Stimulated activated naive CD8-positive, alpha-beta T cell treated with anti-CD3 and anti-CD28 coated beads, Interleukin-15, amount 100 ng/mL, for 72 hours (primary cell): ENCODE measurements around the gene ELF2.
"Not testable (repeated sequence)": the region's sequence is repeated elsewhere in the genome, so short reads cannot be mapped to it uniquely, and the experiment has no call there.

Experiments used
- ATAC-seq: fragments of 150-1000 bp; cut with Tn5 transposase; 2 replicates; pipeline ENCODE4 v1.10.0; 2021; ENCODE audit warnings: mild to moderate bottlenecking, moderate library complexity
- DNase-seq, 2 donors: peaks; one replicate each; pipeline ENCODE4 v3.0.0; 2021 to 2022
- H3K27ac Mint-ChIP-seq, 2 donors: one replicate each; pipeline ENCODE4 v1.8.0; 2022; ENCODE audit warnings: mild to moderate bottlenecking in 2 of 2, mixed read lengths in 2 of 2, moderate library complexity in 2 of 2
- H3K27me3 Mint-ChIP-seq: one replicate; pipeline ENCODE4 v1.8.0; 2022; ENCODE audit warnings: mixed read lengths
- H3K4me1 Mint-ChIP-seq: one replicate; pipeline ENCODE4 v1.8.0; 2022; ENCODE audit warnings: mild to moderate bottlenecking, mixed read lengths
- H3K4me3 Mint-ChIP-seq, 2 donors: one replicate each; pipeline ENCODE4 v1.8.0; 2022; ENCODE audit warnings: mild to moderate bottlenecking in 2 of 2, mixed read lengths in 2 of 2, moderate library complexity in 1 of 2
- H3K9me3 Mint-ChIP-seq, 2 donors: one replicate each; pipeline ENCODE4 v1.8.0; 2022; ENCODE audit warnings: mixed read lengths in 2 of 2

Gene ELF2

DNA sequence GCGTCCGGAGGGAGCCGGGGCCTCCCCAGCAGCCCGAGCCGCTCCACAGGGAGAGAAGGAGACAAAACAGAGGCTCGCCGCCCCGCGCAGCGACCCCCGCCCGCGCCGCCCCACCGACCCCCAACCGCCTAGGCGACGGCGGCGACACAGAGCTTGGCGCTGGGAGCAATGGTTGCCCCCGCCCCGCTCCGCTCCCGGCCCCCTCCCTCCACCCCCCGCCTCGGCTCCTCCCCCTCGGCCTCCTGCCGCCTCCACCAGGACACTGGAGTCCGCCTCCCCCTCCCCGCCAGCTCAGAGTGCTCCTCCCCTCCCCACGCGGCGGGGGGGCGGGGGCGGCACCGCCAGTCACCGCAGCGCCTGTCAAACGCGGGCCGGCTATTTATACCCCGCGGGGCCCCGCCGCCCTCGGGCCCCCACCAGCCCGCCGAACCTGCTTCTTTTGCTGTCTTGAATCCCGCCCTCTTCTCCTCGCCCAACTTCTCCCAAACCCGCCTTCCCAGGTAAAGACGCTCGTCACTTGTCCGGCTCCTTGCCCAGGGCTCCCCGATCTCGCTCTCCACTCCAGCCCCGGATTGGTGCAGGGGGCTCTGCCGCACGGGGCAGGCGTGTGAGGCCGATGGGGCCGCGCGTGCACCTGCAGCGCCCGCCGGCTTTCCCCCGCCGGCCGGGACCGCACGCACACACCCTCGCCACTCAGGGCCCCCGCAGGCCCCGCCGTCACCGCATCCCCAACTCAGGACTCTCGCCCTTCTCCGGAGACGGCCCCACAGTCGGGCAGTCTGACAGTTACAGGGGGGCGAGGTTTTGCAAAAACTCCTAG lies at the start of gene ELF2:
Gene ELF2, minus strand, starts transcription at position 170 of the 820 bp plus-strand sequence. CDS start 39,517 bp downstream, outside the sequence.
- DNase-seq (peak; percentile 74 to 77), ATAC-seq (peak; percentile 72)
- H3K27me3 Mint-ChIP-seq = peaks cover 20% of the 10 kb centered on the region
- peak within 1 kb of the TSS; percentile 74 to 99 for H3K27ac Mint-ChIP-seq
- H3K4me1 Mint-ChIP-seq = peaks cover 20% of the 10 kb centered on the region
- peak within 1 kb of the TSS; percentile 94 for H3K4me3 Mint-ChIP-seq
- H3K9me3 Mint-ChIP-seq = no peaks in the 10 kb centered on the region

DNA sequence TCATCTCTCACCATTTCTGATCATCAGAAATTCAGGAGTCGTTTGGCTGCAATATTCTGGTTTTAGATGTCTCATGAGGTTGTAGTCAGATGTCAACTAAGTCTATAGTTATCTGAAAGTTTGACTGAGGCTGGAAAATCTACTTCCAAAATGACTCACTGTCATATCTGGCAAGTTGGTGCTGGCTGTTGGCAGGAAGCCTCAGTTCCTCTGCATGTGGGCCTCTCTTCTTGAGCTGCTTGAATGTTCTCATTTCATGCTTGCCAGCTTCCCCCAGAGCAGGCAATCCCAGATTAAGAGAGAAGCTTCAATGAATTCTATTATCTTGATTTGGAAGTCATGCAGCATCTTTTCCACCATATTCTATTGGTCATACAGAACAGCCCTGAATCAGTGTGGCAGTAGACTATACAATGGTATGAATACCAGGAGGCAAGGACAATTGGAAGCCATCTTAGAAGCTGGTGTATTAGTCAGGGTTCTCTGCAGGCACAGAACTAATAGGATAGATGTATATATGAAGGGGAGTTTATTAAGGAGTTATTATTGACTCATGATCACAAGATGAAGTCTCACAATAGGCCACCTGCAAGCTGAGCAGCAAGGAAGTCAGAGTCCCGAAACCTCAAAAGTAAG lies 46.8 kb upstream of the ELF2 start:
- Mint-ChIP-seq H3K9me3 (no peaks in the 10 kb centered on the region), H3K4me3 (no peak overlapping the region), H3K4me1 (peaks cover 27% of the 10 kb centered on the region), H3K27me3 (no peaks in the 10 kb centered on the region), H3K27ac (no peak overlapping the region)
- DNase-seq = peak in 1 of 2 donors; percentile 22
- ATAC-seq = peak; percentile 85

DNA sequence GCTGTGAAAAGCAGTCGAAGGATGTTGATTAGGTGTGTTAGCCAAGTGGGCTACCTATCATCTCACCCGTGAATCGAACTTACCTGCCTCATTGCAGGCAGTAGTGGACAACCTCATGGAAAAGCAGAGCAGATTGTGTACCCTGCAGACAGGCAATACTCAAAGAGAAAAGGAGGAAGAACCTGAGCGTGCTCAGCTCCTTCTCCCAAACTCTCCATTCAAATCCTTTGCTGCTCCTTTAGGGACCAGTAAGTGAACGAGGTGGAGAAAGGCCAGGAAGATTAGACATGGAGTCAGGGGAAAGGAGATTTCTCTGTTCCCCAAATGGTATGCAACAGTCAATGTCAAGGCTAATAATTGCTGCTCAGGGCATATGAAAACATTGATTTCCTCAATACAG lies 45.2 kb upstream of the ELF2 start:
- Mint-ChIP-seq H3K27me3 (no peaks in the 10 kb centered on the region), H3K4me1 (peaks cover 27% of the 10 kb centered on the region), H3K9me3 (no peaks in the 10 kb centered on the region), H3K4me3 (no peak overlapping the region), H3K27ac (no peak overlapping the region)
- no peak for DNase-seq
- ATAC-seq = no peak

DNA sequence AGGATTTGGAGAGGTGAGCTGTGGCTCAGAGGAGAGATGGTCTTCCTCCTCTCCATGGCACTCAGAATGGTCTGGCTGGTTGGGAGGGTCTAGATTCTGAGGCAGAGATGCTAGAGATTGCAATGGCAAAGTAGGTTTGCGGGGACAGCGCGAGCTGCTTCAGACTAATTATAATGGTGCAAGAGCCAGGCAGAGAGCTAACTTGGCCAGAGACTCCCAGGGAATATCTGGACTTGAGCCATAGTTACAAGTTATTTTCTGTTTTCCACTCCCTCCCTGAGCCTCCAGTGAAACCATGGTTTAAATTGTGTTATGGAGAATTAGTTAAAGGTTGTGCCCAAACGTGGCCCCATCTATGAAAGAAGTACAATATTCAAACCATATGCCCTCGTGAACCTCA lies 44.7 kb upstream of the ELF2 start:
- no peak overlapping the region for H3K27ac Mint-ChIP-seq
- DNase-seq (no peak), ATAC-seq (no peak)
- no peak overlapping the region for H3K4me3 Mint-ChIP-seq
- H3K27me3 Mint-ChIP-seq = no peaks in the 10 kb centered on the region
- H3K9me3 Mint-ChIP-seq = no peaks in the 10 kb centered on the region
- peaks cover 27% of the 10 kb centered on the region for H3K4me1 Mint-ChIP-seq

DNA sequence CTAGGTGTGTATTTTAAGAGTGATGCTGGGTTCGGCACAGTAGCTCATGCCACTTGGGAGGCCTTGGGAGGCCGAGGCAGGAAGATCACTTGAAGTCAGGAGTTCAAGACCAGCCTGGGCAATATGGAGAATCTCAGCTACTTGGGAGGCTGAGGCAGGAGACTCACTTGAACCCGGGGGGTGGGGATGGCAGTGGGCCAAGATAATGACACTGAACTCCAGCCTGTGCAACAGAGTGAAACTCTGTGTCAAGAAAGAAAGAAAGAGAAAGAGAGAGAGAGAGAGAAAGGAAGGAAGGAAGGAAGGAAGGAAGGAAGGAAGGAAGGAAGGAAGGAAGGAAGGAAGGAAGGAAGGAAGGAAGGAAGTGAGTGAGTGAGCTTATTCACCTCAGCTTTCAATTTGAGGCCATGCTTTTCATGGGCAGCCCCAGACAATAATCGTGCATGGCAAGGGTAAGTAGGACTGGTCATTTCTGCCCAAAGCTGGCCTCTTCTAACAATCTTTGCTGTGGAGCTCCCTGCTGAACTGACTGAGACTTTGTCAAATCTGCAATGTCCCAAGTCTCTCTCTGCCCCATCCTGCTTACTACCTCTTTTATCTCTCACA lies 42.5 kb upstream of the ELF2 start:
- ATAC-seq = no peak
- no peaks in the 10 kb centered on the region for H3K9me3 Mint-ChIP-seq
- no peak overlapping the region for H3K4me3 Mint-ChIP-seq

DNA sequence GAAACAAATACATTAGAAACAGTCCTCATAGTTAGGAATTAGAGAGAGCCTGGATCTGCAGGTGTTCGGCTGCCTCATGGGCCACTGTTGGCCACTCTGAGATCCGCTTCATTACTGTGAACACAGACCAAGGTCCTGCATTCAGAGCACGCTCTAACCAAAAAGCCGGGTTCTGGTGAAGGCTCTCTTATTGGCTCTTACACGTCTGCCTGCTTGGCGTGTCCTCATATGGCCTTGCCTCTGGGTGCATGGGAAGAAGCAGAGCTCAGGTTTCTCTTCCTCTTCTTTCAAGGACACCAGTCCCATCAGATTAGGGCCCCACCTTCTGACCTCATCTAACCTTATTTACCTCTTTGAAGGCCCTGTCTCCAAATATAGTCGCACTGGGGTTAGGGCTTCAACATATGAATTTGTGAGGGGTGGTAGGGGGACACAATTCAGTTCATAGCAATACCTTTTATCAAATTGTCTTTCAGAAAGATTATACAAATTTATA lies 37.1 kb upstream of the ELF2 start:
- Mint-ChIP-seq H3K27ac (no peak overlapping the region), H3K4me1 (no peaks in the 10 kb centered on the region), H3K9me3 (no peaks in the 10 kb centered on the region), H3K27me3 (no peaks in the 10 kb centered on the region), H3K4me3 (no peak overlapping the region)
- ATAC-seq = no peak
- no peak for DNase-seq

More for the DNA sequence above, 42.5 kb upstream of the ELF2 start:
- H3K27me3 Mint-ChIP-seq = no peaks in the 10 kb centered on the region
- H3K27ac Mint-ChIP-seq = no peak overlapping the region
- H3K4me1 Mint-ChIP-seq = peaks cover 27% of the 10 kb centered on the region
- no peak for DNase-seq

DNA sequence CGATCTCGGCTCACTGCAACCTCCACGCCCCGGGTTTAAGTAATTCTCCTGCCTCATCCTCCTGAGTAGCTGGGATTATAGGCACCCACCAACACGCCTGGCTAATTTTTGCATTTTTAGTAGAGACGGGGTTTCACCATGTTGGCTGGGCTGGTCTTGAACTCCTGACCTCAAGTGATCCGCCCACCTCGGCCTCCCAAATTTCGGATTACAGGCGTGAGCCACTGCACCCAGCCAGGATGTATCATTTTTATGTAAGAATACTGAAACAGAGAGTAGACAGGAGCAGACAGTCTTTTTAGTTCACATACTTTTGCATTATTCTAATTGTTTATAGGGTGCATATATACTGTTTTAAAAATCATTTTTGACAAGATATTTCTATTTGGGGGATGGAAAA lies 36.6 kb upstream of the ELF2 start:
- H3K4me3 Mint-ChIP-seq, H3K27me3 Mint-ChIP-seq, H3K4me1 Mint-ChIP-seq, ATAC-seq, H3K27ac Mint-ChIP-seq, H3K9me3 Mint-ChIP-seq, DNase-seq: not testable (repeated sequence)

DNA sequence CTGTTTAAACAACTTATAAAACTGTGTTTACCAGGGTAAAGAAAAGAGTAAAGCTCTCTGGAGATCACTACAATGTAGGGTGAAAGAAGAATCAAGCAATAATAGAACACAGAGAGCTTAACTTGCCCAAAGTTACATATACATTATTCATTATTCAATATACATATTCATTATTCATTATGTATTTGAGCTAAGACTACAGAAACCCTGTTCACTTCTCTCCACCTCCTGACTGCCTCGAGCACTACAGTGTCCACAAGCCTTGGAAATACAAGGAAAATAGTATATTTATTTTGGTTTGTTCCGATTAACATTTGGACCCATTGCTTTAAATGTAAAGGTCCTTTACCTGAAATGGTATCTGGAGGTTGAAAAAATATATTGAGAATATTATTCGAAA lies 35.9 kb upstream of the ELF2 start:
- no peaks in the 10 kb centered on the region for H3K9me3 Mint-ChIP-seq
- peak overlapping the region in 1 of 2 donors; percentile 40 for H3K27ac Mint-ChIP-seq
- H3K4me3 Mint-ChIP-seq = no peak overlapping the region
- H3K27me3 Mint-ChIP-seq = no peaks in the 10 kb centered on the region
- peaks cover 7% of the 10 kb centered on the region for H3K4me1 Mint-ChIP-seq
- ATAC-seq (no peak), DNase-seq (no peak)

DNA sequence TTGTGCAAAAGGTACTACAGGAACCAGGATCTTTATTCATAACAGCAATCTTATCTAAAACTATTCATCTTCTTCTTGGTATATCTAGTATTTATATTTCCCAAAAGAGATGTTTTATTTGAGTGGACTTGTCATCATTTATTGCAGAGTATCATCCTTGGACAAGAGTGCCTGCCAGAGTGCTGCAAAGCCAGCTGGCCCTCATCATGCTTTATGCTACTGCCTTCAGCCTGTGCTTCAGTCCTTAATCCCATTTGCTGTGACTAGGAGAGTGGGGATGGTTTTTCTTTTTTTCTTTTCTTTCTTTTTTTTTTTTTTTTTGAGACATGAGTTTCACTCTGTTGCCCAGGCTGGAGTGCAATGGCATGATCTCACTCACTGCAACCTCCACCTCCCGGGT lies 33.5 kb upstream of the ELF2 start:
- ATAC-seq = no peak
- H3K9me3 Mint-ChIP-seq = no peaks in the 10 kb centered on the region
- DNase-seq = no peak
- H3K4me3 Mint-ChIP-seq = no peak overlapping the region
- no peak overlapping the region for H3K27ac Mint-ChIP-seq
- H3K27me3 Mint-ChIP-seq = no peaks in the 10 kb centered on the region
- peaks cover 10% of the 10 kb centered on the region for H3K4me1 Mint-ChIP-seq

DNA sequence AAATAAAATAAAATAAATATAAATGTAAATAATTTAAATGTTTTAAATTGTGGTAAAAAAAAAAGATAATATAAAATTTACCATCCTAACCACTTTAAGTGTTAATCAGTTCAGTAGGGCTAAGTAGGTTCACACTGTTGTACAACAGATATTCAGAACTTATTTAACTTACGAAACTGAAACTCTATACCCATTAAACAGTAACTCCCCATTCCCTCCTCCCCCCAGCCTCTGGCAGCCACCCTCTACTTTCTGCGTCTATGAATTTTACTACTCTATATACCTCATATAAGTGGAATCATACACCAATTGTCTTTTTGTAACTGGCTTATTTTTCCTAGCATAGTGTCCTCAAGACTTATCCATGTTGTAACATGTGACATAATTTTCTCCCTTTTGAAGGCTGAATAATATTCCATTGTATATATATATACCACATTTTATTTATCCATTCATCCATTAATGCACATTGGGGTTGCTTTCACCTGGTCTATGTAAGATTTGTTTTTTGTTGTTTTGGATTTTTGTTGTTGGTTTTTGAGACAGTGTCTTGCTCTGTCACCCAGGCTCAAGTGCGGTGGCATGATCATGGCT lies 32.5 kb upstream of the ELF2 start:
- no peak for ATAC-seq
- DNase-seq = no peak
- H3K27me3 Mint-ChIP-seq = no peaks in the 10 kb centered on the region
- H3K4me1 Mint-ChIP-seq = peaks cover 10% of the 10 kb centered on the region
- H3K4me3 Mint-ChIP-seq = no peak overlapping the region
- H3K9me3 Mint-ChIP-seq = no peaks in the 10 kb centered on the region
- no peak overlapping the region for H3K27ac Mint-ChIP-seq

DNA sequence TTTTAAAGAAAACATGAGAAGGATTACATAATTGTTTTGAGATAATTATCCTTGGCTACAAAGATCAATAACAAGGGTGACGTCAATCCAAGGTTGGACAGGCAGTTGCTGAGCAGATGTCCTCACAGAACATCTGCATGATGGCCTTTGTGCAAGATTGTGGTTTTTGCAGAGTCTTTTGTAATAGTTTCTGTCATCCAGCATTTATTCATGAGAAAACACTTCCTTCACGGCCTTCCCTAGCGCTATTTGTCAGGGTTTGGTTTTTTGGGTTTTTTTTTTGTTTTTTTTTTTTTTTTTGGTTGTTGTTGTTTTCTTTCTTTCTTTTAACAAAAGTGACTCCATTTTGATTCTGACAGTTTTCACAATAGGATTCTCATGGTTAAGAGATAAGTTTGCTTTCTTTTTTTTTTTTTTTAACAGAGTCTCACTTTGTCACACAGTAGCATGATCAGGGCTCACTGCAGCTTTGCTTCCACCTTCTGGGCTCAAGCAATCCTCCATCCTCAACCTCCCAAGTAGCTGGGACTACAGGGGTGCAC lies 31.5 kb upstream of the ELF2 start:
- Mint-ChIP-seq H3K27ac (peak overlapping the region in 1 of 2 donors; percentile 34), H3K9me3 (no peaks in the 10 kb centered on the region), H3K27me3 (no peaks in the 10 kb centered on the region), H3K4me1 (peaks cover 10% of the 10 kb centered on the region), H3K4me3 (no peak overlapping the region)
- no peak for ATAC-seq
- no peak for DNase-seq

DNA sequence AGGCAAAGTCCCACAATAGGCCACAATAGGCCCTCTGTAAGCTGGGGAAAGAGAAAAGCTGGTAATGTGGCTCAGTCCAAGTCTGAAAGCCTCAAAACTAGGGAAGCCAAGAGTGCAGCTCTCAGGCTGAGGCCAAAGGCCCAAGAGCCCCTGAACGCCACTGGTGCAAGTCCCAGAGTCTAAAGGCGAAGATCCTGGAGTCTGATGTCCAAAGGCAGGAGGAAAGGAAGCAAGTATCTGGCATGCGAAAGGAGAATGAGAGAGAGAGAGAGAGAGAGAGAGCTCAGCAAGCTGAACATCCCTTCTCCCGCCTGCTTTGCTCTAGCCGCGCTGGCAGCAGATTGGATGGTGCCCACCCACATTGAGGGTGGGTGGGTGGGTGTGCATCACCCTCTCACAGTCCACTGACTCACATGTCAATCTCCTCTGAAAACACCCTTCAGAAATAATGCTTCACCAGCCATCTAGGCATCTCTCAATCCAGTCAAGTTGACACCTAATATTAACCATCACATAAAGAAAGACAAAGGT lies 30.9 kb upstream of the ELF2 start:
- no peak overlapping the region for H3K4me3 Mint-ChIP-seq
- ATAC-seq (no peak), DNase-seq (no peak)
- H3K4me1 Mint-ChIP-seq = peaks cover 10% of the 10 kb centered on the region
- H3K9me3 Mint-ChIP-seq = no peaks in the 10 kb centered on the region
- H3K27me3 Mint-ChIP-seq = no peaks in the 10 kb centered on the region
- peak overlapping the region in 1 of 2 donors; percentile 43 for H3K27ac Mint-ChIP-seq

DNA sequence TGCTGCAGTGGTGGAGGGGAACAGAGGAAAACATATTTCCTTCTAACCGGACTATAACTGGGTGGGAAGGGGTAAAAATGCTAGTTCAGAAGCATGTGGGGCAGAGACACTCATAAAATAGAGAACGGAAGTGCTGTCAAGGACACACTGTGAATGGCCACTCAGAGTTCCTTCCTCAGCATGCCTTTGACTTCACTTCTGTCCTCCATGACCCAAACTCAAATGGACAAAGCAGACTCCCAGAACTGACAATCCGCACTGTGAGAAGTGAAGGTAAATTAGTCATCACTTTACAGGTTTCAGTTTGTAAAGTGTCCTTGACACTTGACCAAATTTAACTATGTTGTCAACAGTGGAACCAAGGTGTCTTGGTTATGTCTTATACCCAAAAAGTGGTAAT lies 30.2 kb upstream of the ELF2 start:
- no peak overlapping the region for H3K4me3 Mint-ChIP-seq
- no peak for ATAC-seq
- H3K9me3 Mint-ChIP-seq = no peaks in the 10 kb centered on the region
- no peaks in the 10 kb centered on the region for H3K27me3 Mint-ChIP-seq
- no peak overlapping the region for H3K27ac Mint-ChIP-seq
- no peak for DNase-seq
- H3K4me1 Mint-ChIP-seq = peaks cover 10% of the 10 kb centered on the region

DNA sequence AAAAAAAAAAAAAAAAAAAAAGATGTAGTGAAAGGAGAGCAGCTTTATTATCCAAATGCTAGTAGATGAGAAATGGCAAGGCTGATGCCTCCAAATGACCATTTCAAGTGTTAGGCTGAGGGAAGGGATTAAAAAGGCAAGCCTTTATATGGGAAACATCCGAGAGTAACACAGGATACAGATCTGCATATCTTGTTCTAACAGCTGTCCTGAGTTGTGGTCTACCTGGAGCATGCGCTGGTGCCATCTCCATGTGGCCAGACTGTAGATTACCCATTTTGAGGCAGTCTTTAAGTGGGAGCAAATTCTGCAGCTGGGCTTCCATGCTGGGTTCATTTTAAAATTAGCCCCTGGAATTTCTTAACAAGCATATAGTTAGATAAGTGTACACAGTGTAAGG lies 26.0 kb upstream of the ELF2 start:
- no peaks in the 10 kb centered on the region for H3K9me3 Mint-ChIP-seq
- no peak overlapping the region for H3K4me3 Mint-ChIP-seq
- ATAC-seq (no peak), DNase-seq (no peak)
- H3K27me3 Mint-ChIP-seq = peaks cover 12% of the 10 kb centered on the region
- H3K27ac Mint-ChIP-seq = no peak overlapping the region
- peaks cover 5% of the 10 kb centered on the region for H3K4me1 Mint-ChIP-seq

DNA sequence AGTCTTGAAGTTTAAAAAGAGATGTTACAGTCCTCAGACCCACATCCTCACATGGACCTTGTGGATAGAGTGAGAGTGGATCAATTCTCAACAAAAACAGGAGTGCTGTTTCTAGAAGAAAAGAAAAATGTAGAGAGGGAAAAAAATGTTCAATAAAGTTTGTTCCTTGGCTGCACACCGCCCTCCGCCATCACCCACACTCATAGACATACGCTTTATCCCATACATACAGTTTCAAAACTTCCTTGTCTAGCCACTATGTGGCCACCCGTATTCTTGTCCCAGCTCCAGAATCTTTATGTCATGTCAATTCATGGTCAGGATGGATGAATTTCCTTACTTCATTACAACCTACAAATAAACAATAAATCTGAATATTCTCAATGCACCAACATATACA lies 23.5 kb upstream of the ELF2 start:
- Mint-ChIP-seq H3K4me1 (no peaks in the 10 kb centered on the region), H3K4me3 (no peak overlapping the region), H3K27ac (no peak overlapping the region), H3K27me3 (peaks cover 12% of the 10 kb centered on the region), H3K9me3 (no peaks in the 10 kb centered on the region)
- ATAC-seq (no peak), DNase-seq (no peak)
